Ectodermal cell (in vitro differentiated cells): Measurements from ENCODE around the gene PCSK6. TPM values are rescaled to one million over a fixed set of nuclear protein-coding genes. Genes with fewer than 3 reads are reported as not detected.
A peak's percentile ranks its signal among the peaks of the same experiment; 100 is the strongest.

Source experiments
- H3K27ac ChIP-seq: 2 replicates; pipeline ENCODE4 v1.7.0; 2013; ENCODE audit warnings: mild to moderate bottlenecking, low read depth, low read length; ENCODE audit not compliant: insufficient read depth, poor library complexity, severe bottlenecking
- H3K27me3 ChIP-seq: 2 replicates; pipeline ENCODE4 v1.7.0; 2013; ENCODE audit warnings: mild to moderate bottlenecking, low read length; ENCODE audit not compliant: insufficient read depth, control insufficient read depth, poor library complexity, severe bottlenecking
- H3K36me3 ChIP-seq: one replicate; pipeline ENCODE4 v1.7.0; 2013; ENCODE audit warnings: low read length; ENCODE audit not compliant: control insufficient read depth, insufficient read depth
- H3K4me1 ChIP-seq: one replicate; pipeline ENCODE4 v1.7.0; 2013; ENCODE audit warnings: low read length; ENCODE audit not compliant: control insufficient read depth, insufficient read depth
- H3K4me3 ChIP-seq: 2 replicates; pipeline ENCODE4 v1.7.0; 2013; ENCODE audit warnings: low read depth, low read length, control low read depth; ENCODE audit not compliant: insufficient read depth
- H3K9me3 ChIP-seq: 2 replicates; pipeline ENCODE4 v1.7.0; 2013; ENCODE audit warnings: mild to moderate bottlenecking, low read length, moderate library complexity; ENCODE audit not compliant: control insufficient read depth
- WGBS, 2 experiments: methylation state at CpG; one replicate each; pipeline ENCODE4 v1.1.7; 2013; ENCODE audit warnings: missing lambda C conversion rate in 2 of 2; 5-methylcytosine and 5-hydroxymethylcytosine counted together
- polyA plus RNA-seq, 4 experiments: library from polyadenylated mRNA; stranded (reverse); fragments of 50-300 nt; gene quantifications; one replicate each; pipeline ENCODE4 v1.2.3, GENCODE V29; 2013

The PCSK6 gene
- 6.8 TPM for polyA plus RNA-seq (2013, experiment 1 of 4)
- 6.3 TPM for polyA plus RNA-seq (2013, experiment 2 of 4)
- polyA plus RNA-seq (2013, experiment 3 of 4): 6.8 TPM
- 5.6 TPM for polyA plus RNA-seq (2013, experiment 4 of 4)

DNA sequence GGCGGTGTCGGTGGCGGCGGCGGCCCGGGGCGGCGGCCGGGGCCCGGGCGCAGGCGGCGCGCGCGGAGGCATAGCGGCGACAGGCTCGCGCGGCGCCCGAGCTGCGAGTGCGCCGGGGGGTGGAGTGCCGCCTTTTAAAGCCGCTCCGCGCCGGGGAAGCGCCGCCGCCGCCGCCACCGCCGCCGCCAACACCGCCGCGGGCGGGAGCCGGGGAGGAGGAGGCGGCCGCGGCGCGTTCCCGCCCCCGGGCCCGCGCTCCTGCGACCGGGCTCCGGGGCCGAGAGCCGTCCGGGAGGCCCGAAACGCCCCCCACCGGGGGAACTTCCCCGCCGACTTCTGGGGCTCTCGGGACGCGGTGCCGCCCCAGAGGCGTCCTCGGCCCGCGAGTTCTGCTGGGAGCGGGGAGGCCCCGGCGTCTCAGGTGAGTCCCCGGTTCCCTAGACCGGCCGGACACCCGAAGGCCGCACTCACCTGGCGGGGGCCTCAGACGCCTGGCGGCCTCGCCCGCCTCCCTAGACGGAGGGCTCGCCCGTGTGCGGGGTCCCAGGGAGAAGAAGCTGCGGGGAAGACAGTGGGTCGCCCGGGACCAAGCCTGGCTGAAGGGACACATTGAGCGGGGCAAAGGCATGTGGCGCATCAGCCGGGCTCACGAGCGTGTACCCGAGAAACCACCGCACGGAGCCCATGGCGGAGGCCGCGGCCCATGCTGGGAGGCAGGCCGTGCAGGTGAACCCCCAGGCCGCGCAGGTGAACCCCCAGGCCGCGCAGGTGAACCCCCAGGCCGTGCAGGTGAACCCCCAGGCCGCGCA lies at the start of gene PCSK6:
PCSK6 (minus strand) TSS at position 109 of the 809 bp plus-strand sequence; CDS start at position 72, 37 bp downstream.
- Histone ChIP-seq H3K27ac (no peak within 1 kb of the TSS), H3K4me3 (peak within 1 kb of the TSS; percentile 22), H3K9me3 (no peaks in the 10 kb centered on the region), H3K36me3 (no peaks in the 10 kb centered on the region), H3K4me1 (peaks cover 30% of the 10 kb centered on the region), H3K27me3 (peaks cover 37% of the 10 kb centered on the region)
- 24 to 25% methylated on average over 111 of the region's 111 CpGs for WGBS, 2 experiments

DNA sequence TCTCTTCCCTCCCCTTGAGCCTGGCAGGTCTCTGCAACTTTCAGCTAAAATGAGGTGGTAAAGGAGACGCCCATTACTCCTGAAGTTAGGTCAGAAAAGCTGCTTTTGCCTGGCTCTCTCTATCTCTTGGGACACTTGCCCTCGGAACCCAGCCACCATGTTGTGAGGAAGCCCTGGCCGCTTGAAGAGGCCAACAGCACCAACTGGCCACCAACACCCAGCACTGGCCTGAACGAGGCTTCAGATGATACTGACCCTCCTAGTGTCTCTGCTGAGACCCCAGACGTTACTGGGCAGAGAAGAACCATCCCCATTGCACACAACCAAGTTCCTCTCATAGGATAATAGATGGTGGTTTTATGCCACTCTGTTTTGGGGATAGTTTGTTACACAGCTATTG lies 49.5 kb upstream of the PCSK6 start:
- no peak overlapping the region for H3K27ac ChIP-seq
- WGBS, 2 experiments: 90% methylated on average over 4 to 5 of the region's 5 CpGs
- no peaks in the 10 kb centered on the region for H3K4me1 ChIP-seq
- no peaks in the 10 kb centered on the region for H3K9me3 ChIP-seq
- H3K4me3 ChIP-seq: no peak overlapping the region
- no peaks in the 10 kb centered on the region for H3K36me3 ChIP-seq
- no peaks in the 10 kb centered on the region for H3K27me3 ChIP-seq

DNA sequence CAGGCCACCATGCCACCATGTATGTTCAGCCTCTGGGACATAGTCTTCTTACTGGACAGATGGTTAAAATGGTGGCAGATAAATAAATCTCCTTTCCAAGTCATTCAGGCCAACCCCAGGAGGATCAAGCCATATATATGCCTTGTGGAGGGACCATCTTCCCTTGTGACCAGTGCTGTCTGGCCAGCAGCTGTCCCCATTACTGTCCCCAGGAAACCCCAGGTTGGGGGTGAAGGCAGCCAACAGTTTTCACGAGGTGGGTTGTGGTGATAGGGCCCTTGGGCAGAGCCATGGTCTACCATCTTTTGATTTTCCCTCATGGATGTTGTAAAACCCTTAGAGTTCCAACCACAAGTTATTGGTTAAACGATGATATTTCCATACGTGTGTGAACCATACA lies 48.7 kb upstream of the PCSK6 start:
- H3K4me3 ChIP-seq: no peak overlapping the region
- H3K27me3 ChIP-seq: no peaks in the 10 kb centered on the region
- no peaks in the 10 kb centered on the region for H3K4me1 ChIP-seq
- no peaks in the 10 kb centered on the region for H3K9me3 ChIP-seq
- no peaks in the 10 kb centered on the region for H3K36me3 ChIP-seq
- H3K27ac ChIP-seq: no peak overlapping the region
- 95 to 97% methylated on average over 3 of the region's 3 CpGs for WGBS, 2 experiments

DNA sequence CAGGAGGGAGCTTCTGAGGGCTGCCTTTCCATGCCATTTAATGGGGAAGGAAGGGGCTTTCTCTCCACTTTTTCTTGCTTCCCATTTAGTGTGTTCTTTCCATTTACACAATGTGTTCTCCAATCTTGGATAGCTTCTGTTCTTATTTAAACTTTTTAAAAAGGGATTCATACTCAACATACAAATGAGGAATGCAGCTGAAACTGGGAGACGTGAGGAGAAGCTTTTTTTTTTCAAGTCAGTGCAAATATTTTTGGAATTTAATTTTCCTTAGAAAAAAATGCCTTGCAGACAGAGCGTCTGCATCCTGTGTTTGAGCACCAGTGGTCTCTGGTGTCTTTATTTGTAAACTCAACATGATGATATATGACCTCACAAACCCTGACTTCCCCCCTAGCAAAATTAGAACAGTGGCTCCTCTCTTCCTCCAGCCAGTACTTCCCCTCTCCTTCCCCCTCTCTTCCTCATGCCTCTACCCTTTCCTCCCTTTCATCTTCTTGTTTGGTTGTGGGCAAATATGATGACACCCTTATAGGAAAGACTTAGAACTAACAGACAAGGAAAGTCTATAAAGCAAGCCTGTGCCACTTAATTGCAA lies 48.1 kb upstream of the PCSK6 start:
- no peaks in the 10 kb centered on the region for H3K27me3 ChIP-seq
- H3K36me3 ChIP-seq: no peaks in the 10 kb centered on the region
- no peak overlapping the region for H3K4me3 ChIP-seq
- H3K4me1 ChIP-seq: no peaks in the 10 kb centered on the region
- no peak overlapping the region for H3K27ac ChIP-seq
- no peaks in the 10 kb centered on the region for H3K9me3 ChIP-seq
- WGBS, 2 experiments: 85 to 100% methylated on average over 2 of the region's 2 CpGs

DNA sequence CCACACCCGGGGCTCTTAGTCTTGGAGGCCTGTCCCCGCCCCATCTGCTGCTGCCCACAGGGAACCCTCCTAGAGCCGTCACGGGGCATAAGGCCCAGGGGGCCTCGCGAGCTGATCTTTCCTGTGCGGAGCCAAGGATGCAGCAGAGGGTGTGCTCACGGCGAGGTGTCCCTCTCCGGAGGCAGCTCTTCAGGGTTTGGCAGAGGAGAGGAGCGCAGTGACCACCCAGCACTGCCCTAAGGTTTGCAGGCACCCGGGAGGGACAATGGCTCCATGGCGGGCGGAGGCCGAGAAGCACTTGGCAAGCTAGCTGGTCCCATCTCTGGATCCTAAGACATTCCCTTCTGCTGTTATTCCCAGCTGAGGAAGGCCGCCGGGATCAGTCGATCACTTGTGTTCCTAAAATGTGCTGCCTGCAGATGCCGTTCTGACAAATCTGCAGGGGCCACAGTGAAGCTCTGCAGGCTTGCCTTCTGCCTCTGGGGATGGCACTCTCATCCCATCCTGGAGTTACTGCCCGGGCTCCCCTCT lies 47.4 kb upstream of the PCSK6 start:
- Histone ChIP-seq H3K27ac (no peak overlapping the region), H3K9me3 (no peaks in the 10 kb centered on the region), H3K36me3 (no peaks in the 10 kb centered on the region), H3K4me1 (no peaks in the 10 kb centered on the region), H3K4me3 (no peak overlapping the region), H3K27me3 (no peaks in the 10 kb centered on the region)
- WGBS, 2 experiments: 91 to 92% methylated on average over 20 of the region's 20 CpGs

DNA sequence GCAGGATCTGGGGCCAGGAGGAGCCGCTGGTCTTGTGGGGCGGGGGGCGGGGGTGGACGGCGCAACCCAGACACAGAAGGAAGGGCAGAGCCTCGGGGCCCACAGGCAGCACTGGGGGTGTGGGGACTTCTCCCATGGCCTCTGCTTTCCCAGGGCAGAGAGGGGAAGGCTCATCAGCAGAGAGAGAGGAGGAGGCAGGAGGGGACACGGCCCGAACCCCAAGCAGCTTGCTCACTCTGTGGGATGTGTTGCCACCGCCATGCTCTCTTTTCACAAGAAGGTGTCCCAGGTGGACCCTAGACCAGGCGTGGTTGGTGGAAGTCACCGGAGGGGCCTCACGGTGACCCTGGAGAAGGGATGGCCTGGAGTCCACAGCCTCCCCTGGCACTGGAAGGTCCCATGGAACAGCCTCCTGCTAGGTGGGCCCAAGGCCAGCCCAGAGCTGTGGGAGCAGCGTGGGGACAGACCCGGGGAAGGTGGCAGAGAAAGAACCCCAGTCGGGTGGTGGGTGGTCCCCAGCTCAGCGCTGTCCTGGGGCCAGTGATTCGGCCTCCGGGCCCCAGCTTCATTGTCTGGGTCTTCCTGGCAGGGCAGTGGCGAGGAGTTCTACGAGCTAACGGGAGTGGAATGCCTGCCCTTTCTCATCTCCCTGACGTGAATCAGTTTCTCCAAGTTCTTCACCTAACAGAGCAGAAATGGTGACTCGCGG lies 46.8 kb upstream of the PCSK6 start:
- WGBS, 2 experiments: 94 to 95% methylated on average over 24 of the region's 24 CpGs
- Histone ChIP-seq H3K4me3 (no peak overlapping the region), H3K27me3 (no peaks in the 10 kb centered on the region), H3K27ac (no peak overlapping the region), H3K9me3 (no peaks in the 10 kb centered on the region), H3K4me1 (no peaks in the 10 kb centered on the region), H3K36me3 (no peaks in the 10 kb centered on the region)

DNA sequence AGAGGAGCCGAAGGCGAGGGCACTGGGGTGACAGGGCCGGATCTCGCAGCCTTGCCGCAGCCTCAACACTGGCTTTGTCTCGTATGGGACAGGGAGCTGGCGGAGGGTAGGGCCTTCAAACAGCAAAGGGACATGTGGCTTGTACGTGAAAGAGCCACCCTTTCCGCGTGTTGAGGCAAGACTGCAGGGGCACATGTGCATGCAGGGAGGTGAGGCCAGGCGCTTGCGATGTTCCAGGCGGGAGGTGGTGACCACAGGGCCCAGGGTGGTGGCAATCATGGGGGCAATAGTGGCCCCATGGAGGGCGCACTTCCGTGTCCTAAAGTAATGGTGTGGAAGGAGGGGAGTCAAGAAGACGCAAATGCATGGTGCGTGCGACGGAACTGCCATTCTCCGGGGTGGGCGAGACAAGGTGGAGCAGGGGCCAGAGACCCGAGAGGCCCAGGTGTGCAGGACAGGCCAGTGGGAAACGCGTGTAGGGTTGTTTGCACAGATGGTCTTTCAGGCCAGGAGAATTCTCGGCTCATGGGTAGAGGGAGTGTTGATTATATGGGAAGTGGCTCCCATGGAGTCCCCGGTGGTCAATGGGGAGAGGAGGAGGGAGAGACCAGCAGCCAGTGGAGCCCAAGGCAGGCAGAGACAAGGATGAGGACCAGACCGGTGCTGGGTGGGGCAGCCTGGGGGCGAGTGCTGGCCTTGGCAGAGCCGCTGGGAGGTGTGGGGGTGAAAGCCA lies 45.8 kb upstream of the PCSK6 start:
- Histone ChIP-seq H3K4me1 (peaks cover 6% of the 10 kb centered on the region), H3K9me3 (no peaks in the 10 kb centered on the region), H3K4me3 (no peak overlapping the region), H3K36me3 (no peaks in the 10 kb centered on the region), H3K27ac (no peak overlapping the region), H3K27me3 (no peaks in the 10 kb centered on the region)
- 93 to 94% methylated on average over 29 of the region's 29 CpGs for WGBS, 2 experiments

DNA sequence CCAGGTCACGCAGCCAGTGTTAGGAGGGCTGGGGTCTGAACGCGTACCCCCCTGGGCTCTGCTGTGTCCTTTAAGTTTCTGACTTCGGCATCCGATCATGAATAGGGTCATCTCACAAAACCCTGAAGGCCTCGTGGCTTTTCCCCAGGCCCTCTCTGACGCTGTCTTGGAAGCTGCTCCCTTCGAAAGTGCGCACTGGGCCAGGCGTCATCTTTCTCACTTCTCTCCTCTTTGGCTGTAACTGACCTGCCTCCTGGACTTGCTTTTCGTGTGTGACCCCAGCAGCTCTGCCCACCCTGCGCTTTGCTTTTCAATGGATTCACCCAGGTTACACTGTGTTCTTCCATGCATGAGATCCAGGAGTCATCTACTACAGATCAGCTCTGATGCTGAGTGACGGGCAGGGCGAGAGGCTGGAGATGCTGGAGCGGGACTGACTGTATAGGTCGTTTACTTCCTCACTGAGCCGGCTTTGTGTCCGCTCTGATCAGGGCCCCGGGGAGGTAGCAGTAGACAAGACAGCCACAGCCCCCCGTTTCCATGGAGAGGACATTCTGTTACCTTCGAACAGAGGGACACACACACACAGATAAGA lies 45.0 kb upstream of the PCSK6 start:
- Histone ChIP-seq H3K27ac (no peak overlapping the region), H3K4me1 (peaks cover 6% of the 10 kb centered on the region), H3K4me3 (no peak overlapping the region), H3K36me3 (no peaks in the 10 kb centered on the region), H3K9me3 (no peaks in the 10 kb centered on the region), H3K27me3 (no peaks in the 10 kb centered on the region)
- WGBS, 2 experiments: 89 to 91% methylated on average over 21 of the region's 21 CpGs

DNA sequence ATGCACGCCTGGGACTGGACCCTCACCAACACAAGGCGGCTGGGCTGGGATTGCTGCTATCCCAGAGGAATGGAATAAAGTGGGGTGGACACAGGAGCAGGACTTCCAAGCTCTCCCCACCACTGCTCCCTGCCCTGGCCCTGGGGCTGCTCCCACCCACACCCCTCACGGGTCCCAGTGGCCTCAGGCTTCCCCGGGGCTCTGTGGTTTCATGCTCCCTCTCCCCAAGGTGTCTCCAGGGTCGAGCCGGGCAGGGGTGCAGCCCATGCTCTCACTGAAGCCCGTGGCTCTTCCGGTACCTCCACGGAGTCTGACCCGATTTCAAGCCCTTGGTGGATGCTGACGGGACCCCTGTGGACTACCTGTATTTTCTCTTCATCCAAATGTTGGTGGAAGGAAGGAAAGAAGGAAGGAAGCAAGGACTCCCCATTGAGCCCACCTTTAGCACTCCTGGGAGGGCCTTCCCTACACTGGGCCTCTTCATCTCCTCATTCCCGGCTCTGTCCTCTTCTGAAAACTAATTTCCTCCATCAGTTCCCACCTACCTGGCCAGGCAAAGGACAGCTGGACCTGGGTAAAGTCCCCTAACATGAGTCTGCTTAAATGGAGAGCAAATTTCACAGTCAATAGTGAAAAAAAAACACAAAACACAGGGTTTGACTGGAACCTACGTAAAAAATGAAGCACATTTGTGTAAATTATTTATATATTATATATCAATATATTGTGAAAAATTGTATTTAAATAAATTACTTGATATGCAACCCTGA lies 44.0 kb upstream of the PCSK6 start:
- H3K4me1 ChIP-seq: peaks cover 6% of the 10 kb centered on the region
- H3K36me3 ChIP-seq: no peaks in the 10 kb centered on the region
- H3K4me3 ChIP-seq: no peak overlapping the region
- 94% methylated on average over 12 of the region's 13 CpGs for WGBS, 2 experiments
- no peak overlapping the region for H3K27ac ChIP-seq
- H3K9me3 ChIP-seq: no peaks in the 10 kb centered on the region
- H3K27me3 ChIP-seq: no peaks in the 10 kb centered on the region
